GM20431 (cell line): ENCODE measurements around the gene PARL.
"Not testable (repeated sequence)": the region's sequence is repeated elsewhere in the genome, so short reads cannot be mapped to it uniquely, and the experiment has no call there.

ENCODE experiments used
- in situ Hi-C: fragments of 300-500 bp; cut with MseI, MboI; formaldehyde crosslinking; loops from one replicate; pipeline ENCODE4 v1.15.0; 2020; ENCODE audit warnings: low sequenced_read_pairs; ENCODE audit not compliant: unreplicated experiment

The PARL gene

GRCh38 chr3:183802989-183803388 lies 81.7 kb downstream of the PARL start:
- in situ Hi-C loops, result no loop called here

DNA sequence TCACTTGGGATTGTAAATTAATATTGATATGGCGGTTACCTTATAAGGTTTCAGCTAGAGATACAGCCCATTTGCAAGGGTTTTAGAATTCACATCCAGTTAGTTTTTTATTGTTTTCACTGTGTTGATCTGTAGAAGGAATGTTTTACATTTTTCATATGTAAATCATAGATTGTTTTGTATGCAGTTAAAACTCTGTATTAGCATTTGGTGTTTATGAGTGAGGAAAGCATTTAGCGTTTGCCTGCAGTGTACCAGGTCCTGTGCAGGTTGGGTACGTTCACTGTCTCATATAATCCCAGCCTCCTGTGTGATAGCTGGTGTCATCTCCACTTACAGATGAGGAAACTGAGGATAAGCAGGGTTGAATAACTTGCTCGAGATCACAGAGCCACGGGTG lies 83.1 kb downstream of the PARL start:
- in situ Hi-C loops, result no loop called here

DNA sequence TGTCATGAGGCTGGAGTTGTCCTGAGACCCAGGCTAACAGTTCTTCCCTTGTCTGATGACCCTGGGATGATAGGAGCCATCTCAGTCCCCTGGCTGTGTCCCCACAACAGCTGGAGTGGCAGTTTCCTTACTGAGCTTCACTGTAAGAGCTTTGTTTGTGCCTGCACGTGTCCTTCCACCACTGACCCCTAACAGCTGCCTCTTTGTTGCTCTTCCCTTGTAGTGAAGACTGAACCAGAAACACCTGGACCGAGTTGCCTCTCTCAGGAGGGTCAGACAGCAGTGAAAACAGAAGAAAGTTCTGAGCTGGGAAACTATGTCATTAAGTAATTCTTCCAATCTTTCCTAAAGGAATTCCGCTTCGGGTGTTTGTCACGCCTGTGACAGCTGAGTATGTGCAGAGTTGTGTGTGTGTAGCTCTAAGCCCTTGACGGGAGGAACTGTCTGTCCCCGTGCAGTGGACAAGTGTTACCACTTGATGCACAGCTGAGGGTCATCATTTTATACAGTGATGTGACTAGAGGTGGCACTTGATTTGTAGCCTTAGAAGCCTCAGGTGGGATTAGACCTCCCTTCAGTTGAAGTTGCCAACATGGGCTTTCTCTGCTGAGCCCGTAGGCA lies 84.3 kb downstream of the PARL start:
- in situ Hi-C loops, result no loop called here

DNA sequence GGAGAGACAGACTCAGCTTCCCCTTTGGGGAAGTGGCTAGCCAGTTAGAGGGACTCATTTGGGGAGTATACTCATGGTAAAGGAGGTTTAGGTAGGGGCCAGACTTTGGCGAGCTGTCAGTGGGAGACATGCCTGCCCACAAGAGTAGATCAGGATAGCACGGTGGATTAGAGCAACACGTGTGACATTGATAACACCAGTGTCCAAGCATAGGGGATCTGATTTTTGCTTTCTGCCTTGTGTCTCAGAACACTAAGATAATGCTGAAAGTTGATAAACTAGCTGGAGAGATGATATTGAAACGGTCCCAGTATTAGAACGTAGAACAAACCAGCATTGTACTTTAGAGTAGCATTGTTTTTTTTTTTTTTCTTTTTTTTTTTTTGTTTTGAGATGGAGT lies 85.2 kb downstream of the PARL start:
- in situ Hi-C loops, result no loop called here

- in situ Hi-C loops, result no loop called here
These were observed 86.7 kb downstream of the PARL start for GRCh38 chr3:183797996-183798395.

- in situ Hi-C loops, result no loop called here
These were observed 88.3 kb downstream of the PARL start for GRCh38 chr3:183796372-183796771.

DNA sequence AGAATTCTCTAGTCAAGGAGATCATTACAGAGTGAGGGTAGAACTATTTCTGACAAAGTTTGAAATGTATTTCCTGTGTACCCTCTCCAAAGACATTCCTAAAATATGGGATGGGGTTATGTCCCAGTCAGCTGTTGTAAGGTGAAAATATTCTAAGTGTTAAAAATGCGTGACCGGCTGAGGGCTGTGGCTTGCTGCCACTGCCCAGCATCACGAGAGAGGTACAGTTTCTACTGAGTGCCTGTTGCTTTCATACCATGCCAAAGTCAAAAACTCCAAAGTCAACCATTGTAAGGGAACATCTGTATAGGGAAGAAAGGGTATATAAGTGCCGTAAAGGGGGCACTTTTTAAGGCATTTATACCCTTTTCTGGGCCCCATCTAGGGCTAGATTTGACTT lies 90.2 kb downstream of the PARL start:
- in situ Hi-C loops, result no loop called here

DNA sequence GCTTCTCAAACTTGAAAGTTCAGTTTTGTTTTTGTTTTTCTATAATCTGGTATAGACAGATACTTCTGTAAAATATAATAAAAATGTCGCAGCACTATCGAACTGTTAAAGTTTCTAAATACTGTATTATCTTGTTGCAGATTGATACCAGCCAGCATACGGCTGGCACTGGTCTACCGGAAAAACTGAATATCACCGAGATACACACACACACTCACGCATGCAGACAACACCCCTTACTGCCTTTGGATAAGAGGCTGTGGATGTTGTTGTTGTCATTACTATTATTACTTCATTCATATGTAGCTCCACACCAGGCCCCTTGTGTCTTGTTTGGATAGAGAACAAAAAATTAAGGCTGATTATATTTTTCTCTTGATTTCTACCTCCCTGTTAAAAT lies 91.7 kb downstream of the PARL start:
- in situ Hi-C loops, result no loop called here

DNA sequence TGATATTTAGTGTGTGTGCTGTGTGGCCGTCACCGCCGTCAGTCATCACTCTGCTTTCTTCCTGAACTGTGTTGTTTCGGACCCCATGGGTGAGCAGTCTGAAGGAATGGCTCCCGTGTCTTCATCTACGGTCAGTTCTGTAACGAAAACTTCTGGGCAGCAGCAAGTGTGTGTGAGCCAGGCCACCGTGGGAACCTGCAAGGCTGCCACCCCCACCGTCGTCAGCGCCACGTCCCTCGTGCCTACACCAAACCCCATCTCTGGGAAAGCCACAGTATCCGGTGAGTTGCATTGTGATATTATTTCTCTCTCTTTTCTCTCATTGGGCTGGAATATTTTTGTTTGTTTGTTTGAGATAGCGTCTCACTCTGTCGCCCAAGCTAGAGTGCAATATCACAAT lies 94.0 kb downstream of the PARL start:
- in situ Hi-C loops, result no loop called here

DNA sequence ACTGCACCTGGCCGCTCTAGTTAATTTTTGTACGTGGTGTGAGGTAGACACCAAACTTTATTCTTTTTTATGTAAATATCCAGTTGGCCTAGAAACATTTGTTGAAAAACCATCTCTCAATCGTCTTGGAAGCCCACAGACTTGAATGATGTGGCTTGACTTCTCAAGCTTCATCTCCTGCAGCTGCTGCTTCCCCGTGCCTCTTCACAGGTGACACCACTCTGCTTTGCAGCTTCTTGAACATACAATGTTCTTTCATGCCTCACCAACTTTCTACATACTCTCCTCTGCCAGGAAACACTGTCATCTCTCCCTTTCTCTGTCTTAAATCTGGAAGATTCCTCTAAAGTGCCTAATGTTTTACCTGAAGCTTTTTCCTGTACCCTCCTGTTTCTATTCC lies 94.9 kb downstream of the PARL start:
- in situ Hi-C loops, result no loop called here

DNA sequence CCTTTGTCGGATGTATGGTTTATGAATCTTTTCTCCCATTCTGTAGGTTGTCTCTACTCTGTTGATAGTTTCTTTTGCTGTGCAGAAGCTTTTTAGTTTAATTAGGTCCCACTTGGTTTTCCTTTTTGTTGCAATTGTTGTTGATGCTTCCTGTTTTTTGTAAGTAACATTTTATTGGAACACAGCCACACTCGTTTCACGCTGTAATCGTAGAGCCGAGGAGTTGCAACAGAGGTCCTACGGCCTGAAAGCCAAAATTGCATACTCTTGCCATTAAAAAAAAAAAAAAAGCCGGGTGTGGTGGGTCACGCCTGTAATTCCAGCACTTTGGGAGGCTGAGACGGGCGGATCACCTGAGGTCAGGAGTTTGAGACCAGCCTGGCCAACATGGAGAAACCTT lies 100.2 kb downstream of the PARL start:
- in situ Hi-C loops, result not testable (repeated sequence)

DNA sequence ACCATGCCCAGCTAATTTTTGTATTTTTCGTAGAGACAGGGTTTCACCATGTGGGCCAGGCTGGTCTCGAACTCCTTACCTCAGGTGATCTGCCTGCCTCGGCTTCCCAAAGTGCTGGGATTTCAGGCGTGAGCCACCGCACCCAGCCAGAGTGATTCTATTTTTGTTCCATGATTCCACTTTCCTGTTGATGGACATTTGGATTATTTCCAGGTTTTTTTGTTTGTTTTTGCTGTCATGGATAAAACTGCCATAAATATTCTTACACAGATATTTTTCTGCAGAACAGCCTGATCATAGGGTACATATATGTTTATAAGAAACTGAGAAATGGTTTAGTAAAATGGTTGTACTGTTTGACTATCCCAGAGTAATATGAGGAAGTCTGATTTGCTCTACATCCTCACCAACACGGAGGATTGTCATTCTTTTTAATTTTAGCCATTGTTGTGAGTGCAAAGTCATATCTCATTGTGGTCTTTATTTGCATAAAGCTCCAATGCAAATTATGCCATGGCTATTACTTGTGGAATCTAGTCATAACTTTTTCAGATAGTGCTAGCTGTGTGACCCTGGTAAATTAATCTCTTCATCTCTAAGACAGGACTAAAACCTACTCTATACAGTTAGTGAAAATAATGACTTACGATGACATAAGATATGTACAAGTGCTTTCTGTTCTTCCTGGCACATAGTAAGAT lies 102.0 kb downstream of the PARL start:
- in situ Hi-C loops, result no loop called here

- in situ Hi-C loops, result no loop called here
These were observed 103.4 kb downstream of the PARL start for GRCh38 chr3:183781246-183781645.

GRCh38 chr3:183779896-183780465 lies 104.7 kb downstream of the PARL start:
- in situ Hi-C loops, result no loop called here
